B cell (primary cell): ENCODE measurements around the gene POLD4. TPM values are rescaled to one million over a fixed set of nuclear protein-coding genes. Genes with fewer than 3 reads are reported as not detected.

Experiments used
- ATAC-seq: fragments of 200-7000 bp; cut with Tn5 transposase; one replicate; pipeline ENCODE4 v1.10.0; 2021; ENCODE audit warnings: low read depth, mild to moderate bottlenecking, moderate number of reproducible peaks, moderate library complexity
- CTCF ChIA-PET: fragments of 350-600 bp; sonication (Branson Sonifier 250); formaldehyde crosslinking; loops from one replicate; lab custom pipeline; 2021; ENCODE audit warnings: antibody characterized with exemption, inconsistent platforms; lab: Charles Lee
- POLR2A ChIA-PET: fragments of 350-600 bp; sonication (Branson Sonifier 250); formaldehyde crosslinking; loops from one replicate; lab custom pipeline; 2021; ENCODE audit warnings: antibody characterized with exemption; lab: Charles Lee
- DNase-seq: peaks from one replicate; pipeline ENCODE4 v3.0.0; 2013
- H2AFZ ChIP-seq: 2 replicates; pipeline ENCODE4 v1.6.1; 2012; ENCODE audit warnings: mild to moderate bottlenecking, low read depth, low read length; ENCODE audit not compliant: insufficient read depth, poor library complexity, severe bottlenecking
- H3K27ac ChIP-seq, 2 donors: 1 replicate in 1 of 2; 2 replicates in 1 of 2; pipeline ENCODE4 v1.5.1; 2012 to 2013; ENCODE audit warnings: low read length in 2 of 2, mild to moderate bottlenecking in 2 of 2, moderate library complexity in 1 of 2
- H3K27me3 ChIP-seq, 4 experiments: fragments of 200-600 bp in 1 of 4; sonication (generic) in 1 of 4; replicated peaks in 1 of 4; 1 replicate in 2 of 4; 2 replicates in 2 of 4; pipeline versions ENCODE4 v1.6.1 to v1.7.0; 2013 to 2016; ENCODE audit warnings: low read length in 3 of 4, mild to moderate bottlenecking in 2 of 4, mixed read lengths in 1 of 4, moderate library complexity in 1 of 4; ENCODE audit not compliant: insufficient read depth in 4 of 4, control insufficient read depth in 3 of 4; ENCODE audit errors: control extremely low read depth in 1 of 4
- H3K36me3 ChIP-seq, 2 experiments: replicated peaks in 1 of 2; 1 replicate in 1 of 2; 2 replicates in 1 of 2; pipeline versions ENCODE4 v1.6.1 to v1.7.1; 2013; ENCODE audit warnings: low read length in 1 of 2; ENCODE audit not compliant: insufficient read depth in 2 of 2, control insufficient read depth in 1 of 2; ENCODE audit errors: control extremely low read depth in 1 of 2, extremely low read depth in 1 of 2
- H3K4me1 ChIP-seq, 2 donors: fragments of 200-600 bp in 1 of 2; sonication (generic) in 1 of 2; 1 replicate in 1 of 2; 2 replicates in 1 of 2; pipeline versions ENCODE4 v1.5.1 to v1.6.1; 2013 to 2017; ENCODE audit warnings: low read length in 2 of 2; ENCODE audit not compliant: control insufficient read depth in 2 of 2, insufficient read depth in 2 of 2
- H3K4me2 ChIP-seq: replicated peaks from 2 replicates; pipeline ENCODE3; 2012; ENCODE audit warnings: mild to moderate bottlenecking, low read depth, low read length; ENCODE audit not compliant: poor library complexity, severe bottlenecking
- H3K4me3 ChIP-seq, 5 experiments: fragments of 200-600 bp in 1 of 5; sonication (generic) in 1 of 5; 1 replicate in 3 of 5; 2 replicates in 2 of 5; pipeline versions ENCODE4 v1.5.1 to v1.7.0; 2011 to 2016; ENCODE audit warnings: low read length in 4 of 5, mild to moderate bottlenecking in 4 of 5, low read depth in 2 of 5, control low read depth in 1 of 5, moderate library complexity in 1 of 5; ENCODE audit not compliant: insufficient read depth in 1 of 5; ENCODE audit errors: control extremely low read depth in 1 of 5, extremely low read depth in 1 of 5
- H3K79me2 ChIP-seq: fragments of 200-600 bp; sonication (generic); one replicate; pipeline ENCODE4 v1.6.0; 2016; ENCODE audit warnings: low read length; ENCODE audit not compliant: control insufficient read depth, insufficient read depth
- H3K9ac ChIP-seq: fragments of 200-600 bp; sonication (generic); 2 replicates; pipeline ENCODE4 v1.6.1; 2017; ENCODE audit warnings: mild to moderate bottlenecking, low read length, moderate library complexity
- H3K9me3 ChIP-seq, 3 donors: one replicate each; pipeline versions ENCODE4 v1.6.1 to v1.7.1; 2013; ENCODE audit warnings: low read length in 2 of 3; ENCODE audit not compliant: control insufficient read depth in 2 of 3, insufficient read depth in 1 of 3; ENCODE audit errors: control extremely low read depth in 1 of 3
- H4K20me1 ChIP-seq: 2 replicates; pipeline ENCODE4 v1.6.0; 2012; ENCODE audit warnings: mild to moderate bottlenecking, low read length; ENCODE audit not compliant: insufficient read depth, control insufficient read depth, poor library complexity, severe bottlenecking
- H3K27ac Mint-ChIP-seq: one replicate; pipeline ENCODE4 v1.8.0; 2021; ENCODE audit warnings: mixed read lengths
- H3K27me3 Mint-ChIP-seq: one replicate; pipeline ENCODE4 v1.8.0; 2021; ENCODE audit warnings: mixed read lengths
- H3K4me1 Mint-ChIP-seq: one replicate; pipeline ENCODE4 v1.8.0; 2021; ENCODE audit warnings: mixed read lengths
- H3K4me3 Mint-ChIP-seq: one replicate; pipeline ENCODE4 v1.8.0; 2021; ENCODE audit warnings: mixed read lengths
- H3K9me3 Mint-ChIP-seq: one replicate; pipeline ENCODE4 v1.8.0; 2022; ENCODE audit warnings: mixed read lengths; ENCODE audit not compliant: insufficient read depth
- CTCF ChIP-seq: fragments of 200-600 bp; IDR thresholded peaks from one replicate; pipeline ENCODE4 v1.8.0; 2022; ENCODE audit warnings: antibody characterized with exemption, mild to moderate bottlenecking
- EZH2 ChIP-seq: IDR thresholded peaks from 2 replicates; pipeline ENCODE4 v1.6.1; 2012; ENCODE audit warnings: borderline replicate concordance, low read depth, mild to moderate bottlenecking, moderate library complexity, low read length; ENCODE audit not compliant: insufficient read depth, poor library complexity, severe bottlenecking
- WGBS: methylation state at CpG from one replicate; pipeline ENCODE4 v1.1.5; 2013; ENCODE audit warnings: missing lambda C conversion rate; ENCODE audit not compliant: insufficient coverage; 5-methylcytosine and 5-hydroxymethylcytosine counted together
- intact Hi-C: fragments of 100-400 bp; cut with micrococcal nuclease; formaldehyde crosslinking; loops from one replicate; pipeline ENCODE4 v1.10.0; 2022
- polyA plus RNA-seq: library from polyadenylated mRNA; depleted of rRNA; stranded (reverse); fragments of >200 nt; gene quantifications from 2 replicates; pipeline ENCODE4 v1.2.3, GENCODE V29; 2012
- total RNA-seq, 2 donors: library from RNA; stranded (reverse); fragments of 120-200 nt in 1 of 2; gene quantifications; 1 replicate in 1 of 2; 2 replicates in 1 of 2; pipeline versions ENCODE4 v1.2.3 to v1.2.4, GENCODE V29; 2013 to 2022

Gene POLD4
- total and polyA plus RNA-seq, 2 donors (not counting 1 experiment from before 2014, with no cell fraction given), result 210 to 559 TPM

- Mint-ChIP-seq H3K9me3 (no peaks in the 10 kb centered on the region), H3K4me3 (peak overlapping the region; percentile 92), H3K27ac (peak overlapping the region; percentile 72), H3K27me3 (no peaks in the 10 kb centered on the region), H3K4me1 (peaks cover 91% of the 10 kb centered on the region)
- Histone ChIP-seq H3K27ac (peak overlapping the region; percentile 50 to 70), H3K4me2 (peak overlapping the region; percentile 93), H4K20me1 (peaks cover 77% of the 10 kb centered on the region), H3K79me2 (peaks cover 72% of the 10 kb centered on the region), H3K36me3 (peaks cover 0 to 37% of the 10 kb centered on the region in 2 experiments), H3K4me1 (peaks cover 83 to 86% of the 10 kb centered on the region in 2 donors), H3K9me3 (no peaks in the 10 kb centered on the region), H2AFZ (no peak overlapping the region), H3K4me3 (peak overlapping the region in 1 of 5 experiments; percentile 22), H3K27me3 (no peaks in the 10 kb centered on the region), H3K9ac (no peak overlapping the region)
- CTCF ChIA-PET, result interaction anchor here (39.5 to 42.2 kb wide), 2 partner anchors 4 to 12 kb away, joined by 2379 read pairs; partner anchors contain the start of genes CLCF1, POLD4 and RAD9A
- intact Hi-C loops, result no loop called here
- DNase-seq, result no peak
- TF ChIP-seq EZH2 (no peak), CTCF (no peak)
- peak; percentile 34 for ATAC-seq
- POLR2A ChIA-PET, result interaction anchor here (0.8 to 14.2 kb wide), 4 partner anchors 12 to 78 kb away, joined by 3 to 323 read pairs (median 25); partner anchors contain the start of genes ANKRD13D, POLD4 and TBC1D10C
- WGBS, result 42% methylated on average over 11 of the region's 25 CpGs
Measured at GRCh38 chr11:67366961-67367760, 13.8 kb upstream of the POLD4 start.

GRCh38 chr11:67366546-67366945 is 13.2 kb upstream of the POLD4 start:
- no peaks in the 10 kb centered on the region for H3K27me3 Mint-ChIP-seq
- no peak for ATAC-seq
- Histone ChIP-seq H3K4me3 (no peak overlapping the region), H3K36me3 (peaks cover 0 to 40% of the 10 kb centered on the region in 2 experiments), H3K4me2 (peak overlapping the region; percentile 93), H2AFZ (no peak overlapping the region), H3K27me3 (no peaks in the 10 kb centered on the region), H3K9me3 (no peaks in the 10 kb centered on the region), H4K20me1 (peaks cover 71% of the 10 kb centered on the region), H3K9ac (no peak overlapping the region), H3K79me2 (peaks cover 66% of the 10 kb centered on the region), H3K27ac (peak overlapping the region; percentile 50 to 70), H3K4me1 (peaks cover 81 to 85% of the 10 kb centered on the region in 2 donors)
- no peak for DNase-seq
- ChIA-PET POLR2A (interaction anchor here (14.2 kb wide), 1 partner anchor 11 kb away, joined by 323 read pairs; the partner anchor contains the start of gene POLD4), CTCF (interaction anchor here (39.5 to 42.2 kb wide), 2 partner anchors 5 to 12 kb away, joined by 2379 read pairs; partner anchors contain the start of genes CLCF1, POLD4 and RAD9A)
- peak overlapping the region; percentile 54 for H3K4me3 Mint-ChIP-seq
- WGBS, result 82% methylated on average over 2 of the region's 8 CpGs
- H3K27ac Mint-ChIP-seq, result peak overlapping the region; percentile 90
- peaks cover 93% of the 10 kb centered on the region for H3K4me1 Mint-ChIP-seq
- no peaks in the 10 kb centered on the region for H3K9me3 Mint-ChIP-seq
- TF ChIP-seq EZH2 (no peak), CTCF (no peak)
- intact Hi-C loops, result no loop called here
